ENCODE measurements around the gene ZMYND15. TPM values are rescaled to one million over a fixed set of nuclear protein-coding genes. Genes with fewer than 3 reads are reported as not detected.
A peak's percentile ranks its signal among the peaks of the same experiment; 100 is the strongest.
"Not testable (repeated sequence)": the region's sequence is repeated elsewhere in the genome, so short reads cannot be mapped to it uniquely, and the experiment has no call there.

ZMYND15 gene, protein sequence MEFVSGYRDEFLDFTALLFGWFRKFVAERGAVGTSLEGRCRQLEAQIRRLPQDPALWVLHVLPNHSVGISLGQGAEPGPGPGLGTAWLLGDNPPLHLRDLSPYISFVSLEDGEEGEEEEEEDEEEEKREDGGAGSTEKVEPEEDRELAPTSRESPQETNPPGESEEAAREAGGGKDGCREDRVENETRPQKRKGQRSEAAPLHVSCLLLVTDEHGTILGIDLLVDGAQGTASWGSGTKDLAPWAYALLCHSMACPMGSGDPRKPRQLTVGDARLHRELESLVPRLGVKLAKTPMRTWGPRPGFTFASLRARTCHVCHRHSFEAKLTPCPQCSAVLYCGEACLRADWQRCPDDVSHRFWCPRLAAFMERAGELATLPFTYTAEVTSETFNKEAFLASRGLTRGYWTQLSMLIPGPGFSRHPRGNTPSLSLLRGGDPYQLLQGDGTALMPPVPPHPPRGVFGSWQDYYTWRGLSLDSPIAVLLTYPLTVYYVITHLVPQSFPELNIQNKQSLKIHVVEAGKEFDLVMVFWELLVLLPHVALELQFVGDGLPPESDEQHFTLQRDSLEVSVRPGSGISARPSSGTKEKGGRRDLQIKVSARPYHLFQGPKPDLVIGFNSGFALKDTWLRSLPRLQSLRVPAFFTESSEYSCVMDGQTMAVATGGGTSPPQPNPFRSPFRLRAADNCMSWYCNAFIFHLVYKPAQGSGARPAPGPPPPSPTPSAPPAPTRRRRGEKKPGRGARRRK
- not detected in 2 replicates for total RNA-seq (2014; rRNA removed; shearing (Covaris generic))

DNA sequence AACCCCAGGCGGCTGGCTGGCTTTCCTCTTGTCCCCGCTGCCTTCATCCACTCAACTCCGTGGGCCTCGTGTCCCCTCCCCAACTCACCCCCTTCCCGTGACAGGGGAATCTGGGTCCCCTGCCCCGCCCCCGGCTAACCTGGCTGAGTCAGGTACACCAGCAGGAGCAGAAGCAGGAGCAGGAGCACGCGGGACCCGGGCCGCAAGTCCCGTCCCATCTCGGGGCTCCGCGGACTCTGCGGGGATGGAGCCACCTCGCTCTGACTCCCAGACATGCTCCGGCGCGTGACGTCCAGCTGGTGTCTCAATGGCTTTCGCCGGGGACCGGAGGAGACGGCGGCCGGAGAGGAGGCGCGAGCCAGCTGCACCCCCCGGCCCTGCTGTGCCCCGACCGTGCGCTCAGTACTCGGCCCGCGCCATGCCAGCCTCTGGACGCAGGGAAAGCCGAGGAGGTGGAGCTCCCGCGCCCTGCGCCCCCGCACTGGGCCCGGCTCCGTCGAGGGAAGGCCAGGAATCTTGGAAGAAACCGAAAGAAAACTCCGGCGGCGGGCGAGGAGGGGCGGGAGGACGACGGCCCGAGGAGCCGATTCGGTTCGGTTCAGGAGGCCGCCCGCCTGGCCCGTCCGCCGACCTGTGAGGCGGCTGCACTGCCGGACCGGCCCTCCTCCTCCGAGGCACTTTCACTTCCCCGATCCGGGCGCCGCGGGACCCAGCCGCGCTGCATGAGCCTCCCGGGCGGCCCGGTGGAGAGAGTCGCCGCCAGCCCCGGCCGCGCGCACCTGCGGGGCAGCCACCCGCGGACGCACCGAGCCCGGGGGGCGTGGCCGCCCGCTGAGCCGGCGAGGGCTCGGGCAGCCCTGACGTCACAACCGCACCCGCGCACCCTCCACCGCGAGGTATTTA, at the start of gene ZMYND15, which contains the start of gene CXCL16:
ZMYND15 (plus strand) TSS at position 712 of the 903 bp plus-strand sequence. CDS start 716 bp downstream, outside the sequence.
CXCL16 (minus strand) TSS at position 807 of the 903 bp plus-strand sequence; CDS start at position 218, 589 bp downstream.
- peak; percentile 36 for DNase-seq (ENCODE audit: low read depth)

GRCh38 chr17:4689872-4690271, 49.8 kb upstream of the ZMYND15 start:
- not testable (repeated sequence) for DNase-seq (ENCODE audit: low read depth)

GRCh38 chr17:4690745-4691144, 48.9 kb upstream of the ZMYND15 start:
- no peak for DNase-seq (ENCODE audit: low read depth)

DNA sequence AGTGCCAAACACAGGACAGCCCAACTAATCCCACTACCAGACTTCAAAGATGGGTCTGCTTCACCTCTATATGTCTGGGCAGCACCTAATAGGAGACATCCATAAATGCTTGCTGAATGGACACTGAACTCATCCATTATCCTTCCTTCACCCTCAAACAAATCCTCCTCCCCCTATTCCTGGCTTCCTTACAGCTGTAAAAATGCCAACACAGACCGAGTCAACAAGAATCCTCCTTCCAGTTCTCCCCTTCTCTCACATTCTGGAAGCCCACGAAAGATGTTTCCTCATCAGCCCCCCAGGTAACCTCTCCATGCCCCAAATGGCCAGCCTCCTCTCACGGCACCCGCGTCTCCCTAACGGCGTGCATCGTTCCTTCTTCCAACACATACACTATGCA, 47.9 kb upstream of the ZMYND15 start:
- no peak for DNase-seq (ENCODE audit: low read depth)

GRCh38 chr17:4693416-4693815, 46.2 kb upstream of the ZMYND15 start:
- no peak for DNase-seq (ENCODE audit: low read depth)

DNA sequence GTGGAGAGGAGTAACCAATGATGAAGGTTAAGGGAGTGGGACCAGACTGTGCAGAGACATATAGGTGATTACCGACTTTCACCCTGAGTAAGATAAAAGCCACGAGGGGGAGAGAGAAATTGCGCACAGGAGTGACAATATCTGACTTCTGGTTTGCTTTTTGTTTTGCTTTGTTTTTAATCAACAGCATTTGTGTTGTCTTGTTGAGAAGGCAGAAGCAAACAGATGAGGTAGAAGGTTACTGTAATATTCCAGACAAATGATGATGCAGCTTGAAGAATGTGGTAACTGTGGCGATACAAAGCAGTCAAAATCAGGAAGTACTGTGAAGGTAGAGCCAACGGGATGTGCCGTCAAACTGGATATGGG, 43.2 kb upstream of the ZMYND15 start:
- DNase-seq (ENCODE audit: low read depth) = no peak

DNA sequence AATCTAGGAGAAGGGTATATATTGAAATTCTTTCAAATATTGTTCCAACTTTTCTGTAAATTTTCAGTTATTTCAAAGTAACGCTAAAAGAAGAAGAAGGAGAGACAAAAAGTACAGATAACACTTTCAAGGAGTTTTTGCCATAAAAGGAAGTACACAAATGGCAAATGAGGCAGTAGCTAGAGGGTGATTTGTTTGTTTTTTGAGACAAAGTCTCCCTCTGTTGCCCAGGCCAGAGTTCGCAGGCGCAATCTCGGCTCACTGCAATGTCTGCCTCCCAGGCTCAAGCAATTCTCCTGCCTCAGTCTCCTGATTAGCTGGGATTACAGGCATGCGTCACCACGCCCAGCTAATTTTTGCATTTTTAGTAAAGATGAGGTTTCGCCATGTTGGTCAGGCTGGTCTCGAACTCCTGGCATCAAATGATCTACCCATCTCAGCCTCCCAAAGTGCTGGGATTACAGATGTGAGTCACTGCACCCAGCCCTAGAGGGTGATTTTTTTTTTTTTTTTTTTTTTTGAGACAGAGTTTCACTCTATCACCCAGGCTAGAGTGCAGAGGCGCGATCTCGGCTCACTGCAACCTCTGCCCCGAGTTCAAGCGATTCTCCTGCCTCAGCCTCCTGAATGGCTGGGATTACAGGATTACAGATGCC, 40.1 kb upstream of the ZMYND15 start:
- DNase-seq (ENCODE audit: low read depth) = not testable (repeated sequence)

GRCh38 chr17:4701116-4701515, 38.5 kb upstream of the ZMYND15 start:
- DNase-seq (ENCODE audit: low read depth) = peak; percentile 24

DNA sequence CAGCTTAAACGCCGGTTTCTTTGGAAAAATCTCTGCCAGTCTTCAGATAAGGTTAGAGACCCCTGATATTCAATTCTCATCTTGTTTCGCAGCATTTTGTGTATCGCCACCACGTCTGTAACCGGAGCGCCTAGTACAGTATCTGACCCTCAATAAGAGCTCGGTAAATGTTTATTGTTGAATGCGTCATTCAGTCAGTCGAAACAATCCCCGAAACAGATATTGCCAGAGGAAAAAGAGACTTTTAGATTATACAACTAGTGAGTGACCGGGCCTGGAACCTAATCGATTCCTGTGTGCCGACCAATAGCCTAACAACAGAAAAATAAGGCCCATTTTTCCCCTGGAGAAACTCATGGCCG, 36.3 kb upstream of the ZMYND15 start:
- no peak for DNase-seq (ENCODE audit: low read depth)

- not testable (repeated sequence) for DNase-seq (ENCODE audit: low read depth)
Observed at GRCh38 chr17:4704574-4704907, 35.1 kb upstream of the ZMYND15 start.

- DNase-seq (ENCODE audit: low read depth) = no peak
Observed at GRCh38 chr17:4704991-4705390, 34.6 kb upstream of the ZMYND15 start.

- peak; percentile 78 for DNase-seq (ENCODE audit: low read depth)
Observed at GRCh38 chr17:4706121-4706520, 33.5 kb upstream of the ZMYND15 start.

- peak; percentile 15 for DNase-seq (ENCODE audit: low read depth)
Observed at GRCh38 chr17:4708436-4708835, 31.2 kb upstream of the ZMYND15 start.

DNA sequence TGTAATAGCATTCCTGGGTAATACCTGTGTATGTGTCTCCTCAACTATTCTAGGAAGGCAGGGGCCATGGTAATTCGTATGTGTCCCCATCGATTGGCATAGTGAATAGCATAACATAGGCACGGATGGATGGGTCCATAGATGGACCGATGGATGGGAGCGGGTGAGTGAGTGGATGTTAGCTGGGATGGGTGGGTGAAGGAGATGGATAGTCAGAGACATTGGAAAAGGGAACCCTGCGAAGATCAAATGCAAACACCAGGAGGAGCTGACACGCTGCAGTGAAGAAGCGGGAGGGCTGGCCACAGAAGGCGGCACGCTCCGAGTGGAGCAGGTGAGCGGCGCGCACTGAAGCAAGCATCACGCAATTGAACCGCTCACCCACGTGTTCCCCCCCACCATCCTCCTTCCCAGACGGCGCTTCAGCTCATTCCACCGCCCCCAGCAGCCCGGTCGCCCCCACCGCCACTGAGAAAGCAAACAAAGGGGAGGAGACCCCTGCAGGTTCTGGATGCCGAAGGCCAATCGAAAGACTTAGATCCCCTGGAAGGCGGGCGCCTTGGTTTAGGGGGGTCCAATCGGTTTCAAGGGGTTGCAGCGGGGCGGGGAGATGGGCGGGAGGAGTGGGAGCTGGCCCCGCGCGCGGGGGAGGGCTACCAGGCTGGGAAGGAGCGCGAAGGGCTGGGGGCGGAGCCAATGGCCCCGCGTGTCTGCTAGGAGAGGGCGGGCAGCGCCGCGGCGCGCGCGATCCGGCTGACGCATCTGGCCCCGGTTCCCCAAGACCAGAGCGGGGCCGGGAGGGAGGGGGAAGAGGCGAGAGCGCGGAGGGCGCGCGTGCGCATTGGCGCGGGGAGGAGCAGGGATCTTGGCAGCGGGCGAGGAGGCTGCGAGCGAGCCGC, 29.6 kb upstream of the ZMYND15 start, which contains the start of gene ARRB2:
ARRB2 (plus strand) TSS at position 839 of the 899 bp plus-strand sequence. CDS start 90 bp downstream, outside the sequence.
- DNase-seq (ENCODE audit: low read depth) = peak; percentile 96

DNA sequence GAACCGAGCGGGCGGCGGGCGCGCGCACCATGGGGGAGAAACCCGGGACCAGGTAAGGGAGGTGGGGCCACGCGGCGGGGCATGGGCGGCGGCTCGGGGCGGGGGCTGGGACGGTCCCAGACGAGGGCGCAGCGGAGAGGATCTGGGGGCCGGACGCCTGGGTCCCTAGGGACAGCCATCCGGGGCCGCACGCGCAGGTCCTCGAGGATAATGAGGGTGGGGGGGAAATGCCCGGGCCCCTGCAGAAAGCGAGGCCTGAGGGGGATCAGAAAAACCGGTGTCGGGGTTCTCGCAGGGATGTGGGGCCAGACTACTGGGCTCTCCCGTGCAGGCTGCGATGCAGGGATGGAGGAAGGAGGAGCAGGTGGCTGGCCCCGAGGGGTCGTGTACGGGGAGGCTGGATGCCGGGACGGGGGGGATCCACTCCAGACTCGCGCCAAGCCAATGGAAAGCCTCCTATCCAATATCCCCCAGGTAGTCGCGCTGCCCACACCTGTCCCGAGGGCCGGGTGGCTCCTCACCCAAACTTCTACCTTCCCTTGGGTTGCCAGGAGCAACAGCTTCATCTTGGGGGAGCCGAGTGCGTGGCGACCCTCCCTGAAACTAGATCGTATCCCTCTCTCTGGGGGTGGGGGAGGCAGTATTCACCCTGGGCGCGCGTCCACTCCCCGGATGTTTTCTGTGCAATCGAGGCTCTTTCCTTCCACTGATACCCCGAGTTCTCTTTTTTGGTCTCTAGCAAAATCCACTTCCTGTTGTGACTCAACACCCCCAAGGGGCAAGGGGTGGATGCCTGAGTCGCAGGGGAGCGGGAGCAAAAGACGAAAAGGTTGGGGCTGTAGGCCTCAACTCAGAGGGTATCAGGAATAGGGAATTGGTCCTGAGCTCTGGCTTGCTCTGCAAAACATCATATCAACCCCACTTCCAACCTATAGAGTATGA, 28.7 kb upstream of the ZMYND15 start:
- DNase-seq (ENCODE audit: low read depth) = no peak

GRCh38 chr17:4711661-4712181, 27.9 kb upstream of the ZMYND15 start:
- no peak for DNase-seq (ENCODE audit: low read depth)

- no peak for DNase-seq (ENCODE audit: low read depth)
Observed at GRCh38 chr17:4712526-4712925, 27.1 kb upstream of the ZMYND15 start.

DNA sequence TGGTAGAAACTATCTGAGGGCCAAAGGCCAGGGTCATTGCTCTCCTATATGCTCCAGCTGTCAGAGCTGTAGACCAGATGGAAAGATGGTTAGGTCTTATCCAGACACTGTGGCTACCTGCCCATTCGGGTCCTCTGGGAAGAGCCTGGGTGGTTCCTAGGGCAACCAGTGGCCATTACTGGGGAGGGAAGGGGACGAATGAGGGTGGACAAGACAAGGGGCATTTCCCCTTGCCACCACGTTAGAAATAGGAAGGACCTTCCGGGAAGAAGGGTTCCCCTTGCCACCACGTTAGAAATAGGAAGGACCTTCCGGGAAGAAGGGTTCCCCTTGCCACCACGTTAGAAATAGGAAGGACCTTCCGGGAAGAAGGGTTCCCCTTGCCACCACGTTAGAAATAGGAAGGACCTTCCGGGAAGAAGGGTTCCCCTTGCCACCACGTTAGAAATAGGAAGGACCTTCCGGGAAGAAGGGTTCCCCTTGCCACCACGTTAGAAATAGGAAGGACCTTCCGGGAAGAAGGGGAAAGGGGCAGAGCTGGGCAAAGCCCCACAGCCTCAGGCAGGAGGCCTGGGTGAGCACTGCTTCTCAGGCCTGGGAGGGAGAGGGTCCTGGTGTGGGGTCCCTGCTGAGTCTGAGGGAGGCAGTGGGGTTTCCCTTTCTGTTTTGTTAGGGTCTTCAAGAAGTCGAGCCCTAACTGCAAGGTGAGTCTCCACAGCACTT, 25.1 kb upstream of the ZMYND15 start:
- DNase-seq (ENCODE audit: low read depth) = not testable (repeated sequence)
